GM21390 (cell line): ENCODE data around the gene ARFGEF3.

Source experiments
- ATAC-seq: cut with Tn5 transposase; IDR thresholded peaks from one replicate; pipeline ENCODE4 v1.9.1; 2021; ENCODE audit not compliant: unreplicated experiment

The ARFGEF3 gene

DNA sequence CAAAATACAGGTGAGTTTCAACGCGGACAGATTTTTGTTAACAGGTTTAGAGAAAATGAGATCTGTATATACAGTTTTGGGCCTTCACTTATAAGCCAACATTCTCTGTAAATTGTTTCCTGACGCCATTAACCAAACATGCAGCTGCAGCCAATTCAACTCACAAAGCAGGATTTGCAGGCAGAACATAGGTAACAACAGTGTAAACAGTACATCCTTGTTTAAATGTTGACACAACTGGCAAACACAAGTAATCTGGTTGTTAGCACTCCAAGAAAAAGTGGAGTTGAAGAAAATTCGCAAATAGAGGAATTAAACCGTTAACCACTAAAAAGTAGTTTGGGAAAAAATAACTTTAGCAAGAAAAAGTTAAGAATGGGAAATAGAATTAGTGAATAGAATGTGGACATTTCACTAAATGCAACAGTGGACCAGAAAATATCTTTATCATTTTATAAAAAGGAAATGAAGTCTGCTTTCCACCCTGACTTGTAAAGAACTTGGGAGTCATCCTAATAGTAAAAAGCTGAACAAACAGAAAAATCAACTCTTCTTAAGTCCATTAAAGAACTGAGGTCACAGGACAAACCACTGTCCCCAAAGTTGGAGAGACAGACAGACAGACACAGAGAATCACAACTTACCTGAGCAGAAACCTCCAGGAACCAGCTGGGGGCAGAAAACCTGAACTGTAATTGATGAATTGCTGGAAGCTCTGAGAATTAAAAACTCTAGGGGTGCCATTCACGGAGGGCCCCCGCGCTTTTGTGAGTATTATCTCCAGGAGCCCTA, 226.0 kb downstream of the ARFGEF3 start:
- ATAC-seq: no peak

DNA sequence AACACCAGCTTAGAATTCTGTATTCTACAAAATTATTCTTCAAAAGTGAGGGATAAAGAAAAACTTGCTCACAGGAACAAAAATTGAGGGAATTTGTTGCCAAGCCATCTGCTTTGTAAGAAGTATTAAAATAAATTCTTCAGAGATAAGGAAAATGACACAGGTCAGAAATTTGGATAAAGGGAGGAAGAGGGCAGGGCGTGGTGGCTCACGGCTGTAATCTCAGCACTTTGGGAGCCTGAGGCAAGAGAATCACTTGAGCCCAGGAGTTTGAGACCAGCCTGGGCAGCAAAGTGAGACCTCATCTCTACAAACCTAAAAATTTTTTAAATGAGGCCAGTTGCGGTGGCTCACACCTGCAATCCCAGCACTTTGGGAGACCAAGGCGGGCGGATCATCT, 227.8 kb downstream of the ARFGEF3 start:
- no peak for ATAC-seq
